Endothelial cell of hepatic sinusoid (primary cell): ENCODE measurements around the gene LIPE.

ENCODE experiments used
- in situ Hi-C: cut with HindIII; loops from 2 replicates; pipeline ENCODE4 v1.10.0; 2017; ENCODE audit warnings: low sequenced_read_pairs

Gene LIPE

GRCh38 chr19:42361545-42361910 is 65.7 kb downstream of the LIPE start:
- in situ Hi-C loops: loop anchor here (10.0 kb wide), 1 partner anchor 357 kb away; no protein-coding TSS in a partner anchor

GRCh38 chr19:42360787-42361544 is 66.2 kb downstream of the LIPE start:
- in situ Hi-C loops: loop anchor here (10.0 kb wide), 1 partner anchor 356 kb away; no protein-coding TSS in a partner anchor

- in situ Hi-C loops: no loop called here
Observed at GRCh38 chr19:42357290-42357689, 69.9 kb downstream of the LIPE start.

- in situ Hi-C loops: no loop called here
Observed at GRCh38 chr19:42356686-42357085, 70.5 kb downstream of the LIPE start.

- in situ Hi-C loops: no loop called here
Observed at GRCh38 chr19:42355896-42356295, 71.3 kb downstream of the LIPE start.

- in situ Hi-C loops: no loop called here
Observed at GRCh38 chr19:42353341-42354015, 73.7 kb downstream of the LIPE start.

GRCh38 chr19:42352301-42353259 is 74.6 kb downstream of the LIPE start:
- in situ Hi-C loops: no loop called here
